ENCODE data around the gene ZIC4.

The ZIC4 gene

DNA sequence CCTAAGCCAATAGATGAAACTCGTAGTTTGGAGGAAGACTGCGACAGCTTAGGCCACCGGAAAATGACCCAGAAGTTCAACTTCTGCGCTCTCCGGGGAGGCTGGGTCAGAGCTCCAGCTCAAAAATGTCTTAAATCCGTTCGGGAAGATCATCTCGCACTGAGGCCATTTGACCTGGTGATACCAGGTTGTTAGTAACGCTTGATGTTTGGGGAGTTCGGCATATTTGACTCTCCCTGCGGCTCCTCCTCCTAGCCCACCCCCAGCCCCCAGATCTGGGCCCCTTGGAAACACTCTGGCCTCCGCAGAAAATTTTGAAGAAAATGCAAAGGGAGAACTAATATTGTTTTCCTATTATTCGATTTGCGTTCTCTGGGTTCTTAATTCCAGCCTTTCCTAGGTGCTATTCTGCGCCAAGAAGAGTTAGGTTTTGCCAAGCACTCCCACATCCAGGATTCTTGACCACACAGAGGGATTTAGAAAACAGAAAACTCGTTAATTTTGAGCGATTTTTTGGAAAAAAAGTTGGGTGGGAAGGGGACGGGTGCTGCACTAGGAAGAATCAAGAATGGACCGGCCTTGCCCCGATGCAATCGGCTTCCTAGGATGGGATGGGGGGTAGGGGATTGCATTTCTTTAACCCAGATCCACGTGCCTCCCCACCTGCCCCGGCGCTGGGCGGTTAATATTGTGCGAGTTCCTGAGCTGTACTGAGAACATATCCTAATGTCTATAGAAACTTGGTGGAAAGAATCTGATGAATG lies 50.0 kb downstream of the ZIC4 start:
- no peak for DNase-seq

DNA sequence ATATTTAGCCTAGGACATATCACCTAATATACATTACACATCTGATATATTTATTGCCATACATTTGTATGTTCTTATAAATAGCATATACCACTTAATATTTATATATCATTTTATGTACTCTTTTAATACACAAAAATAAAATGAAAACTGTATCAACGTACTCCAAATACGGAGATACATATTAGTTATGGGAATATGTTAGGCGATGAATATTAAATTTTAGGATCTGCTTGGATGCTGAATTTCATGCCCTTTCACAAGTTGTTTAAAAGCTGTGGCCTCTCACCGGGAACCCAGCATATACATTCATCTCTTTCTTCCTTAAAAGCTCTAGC lies 50.6 kb downstream of the ZIC4 start:
- no peak for DNase-seq

DNA sequence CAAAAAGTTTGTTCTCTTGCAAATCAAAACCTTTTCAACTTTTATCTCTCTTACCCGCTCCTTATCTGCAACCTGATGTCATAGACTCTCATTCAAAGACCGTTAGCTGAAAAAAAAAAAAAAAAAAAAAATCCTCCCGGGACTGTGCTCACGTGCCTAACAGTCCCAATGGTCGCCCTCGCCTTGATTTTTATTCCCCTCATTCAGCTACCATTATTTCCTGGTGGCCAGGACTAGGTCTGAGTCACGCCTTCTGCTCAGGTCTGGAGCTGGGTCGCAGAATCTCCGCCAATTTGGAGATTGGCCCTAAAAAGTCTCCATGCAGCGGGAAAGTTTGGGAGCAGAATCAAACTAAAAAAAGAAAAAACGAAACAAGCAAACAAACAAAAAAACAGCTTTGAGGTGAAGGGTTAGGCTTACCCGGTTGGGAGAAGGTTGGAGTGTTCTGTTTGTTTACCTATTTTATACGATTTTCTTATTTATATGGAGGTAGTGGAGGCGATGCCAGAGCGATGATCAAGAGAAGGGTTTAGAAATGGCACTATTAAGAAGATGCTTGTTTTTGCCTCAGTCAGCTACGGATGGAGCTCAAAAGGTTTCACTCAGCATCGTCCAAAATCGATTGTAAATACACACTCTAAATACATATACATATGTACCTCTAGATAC lies 51.1 kb downstream of the ZIC4 start:
- DNase-seq, result no peak

DNA sequence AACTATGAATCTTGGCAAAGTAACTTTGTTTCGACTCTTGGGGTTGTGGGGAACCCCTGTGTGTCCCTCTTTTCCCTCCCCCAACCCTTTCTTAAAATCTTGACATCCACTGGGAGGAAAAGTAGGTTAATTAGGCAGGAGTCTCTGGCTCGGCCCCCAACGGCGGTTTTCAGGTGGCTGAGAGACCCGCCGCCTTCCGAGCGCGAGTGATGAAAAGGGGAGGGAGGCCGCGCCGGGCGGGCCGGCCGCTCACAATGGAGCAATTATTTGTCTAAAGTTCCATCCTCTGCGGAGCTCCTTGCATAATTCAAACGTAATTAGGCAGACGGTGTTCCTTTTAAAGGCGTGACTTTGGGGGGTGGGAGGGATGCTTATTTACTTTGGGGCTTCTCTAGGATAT lies 51.7 kb downstream of the ZIC4 start:
- DNase-seq, result no peak

DNA sequence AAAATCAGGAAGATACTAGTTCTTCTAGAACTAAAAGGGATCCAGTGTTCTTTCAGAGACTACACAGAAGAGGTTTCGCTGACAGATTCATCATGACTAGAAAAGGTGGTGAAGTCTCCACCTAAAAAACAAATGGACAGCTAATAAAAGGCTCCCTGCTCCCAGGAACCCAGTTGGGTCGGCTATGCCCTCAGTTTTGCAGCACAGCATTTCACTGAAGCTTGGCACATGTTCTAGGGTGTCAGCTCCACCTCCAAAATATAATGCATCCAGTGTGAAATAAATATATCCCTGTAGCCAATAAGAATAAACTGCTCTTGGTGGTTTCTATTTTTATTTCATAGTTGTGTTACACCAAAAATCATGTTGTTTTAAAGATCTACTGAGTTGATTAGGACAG lies 55.0 kb downstream of the ZIC4 start:
- DNase-seq, result no peak

DNA sequence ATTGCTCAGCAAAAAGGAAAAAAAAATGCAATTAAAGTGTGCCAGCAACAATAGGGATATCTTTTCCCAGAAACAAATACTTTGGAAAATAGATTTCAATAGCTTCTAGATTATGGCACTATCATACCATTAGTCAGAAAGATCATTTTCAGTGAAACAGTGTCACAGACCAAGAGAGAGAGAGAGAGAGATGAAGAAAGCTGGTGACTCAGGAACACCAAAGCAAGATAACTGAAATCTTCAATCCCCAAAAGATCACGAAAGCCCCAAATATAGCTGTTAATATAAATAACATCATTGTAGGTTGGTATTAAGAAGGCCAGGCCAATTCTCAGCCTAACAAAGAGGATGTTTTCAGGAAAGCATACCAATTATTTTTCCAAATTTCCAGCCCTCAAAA lies 57.4 kb downstream of the ZIC4 start:
- DNase-seq, result no peak

DNA sequence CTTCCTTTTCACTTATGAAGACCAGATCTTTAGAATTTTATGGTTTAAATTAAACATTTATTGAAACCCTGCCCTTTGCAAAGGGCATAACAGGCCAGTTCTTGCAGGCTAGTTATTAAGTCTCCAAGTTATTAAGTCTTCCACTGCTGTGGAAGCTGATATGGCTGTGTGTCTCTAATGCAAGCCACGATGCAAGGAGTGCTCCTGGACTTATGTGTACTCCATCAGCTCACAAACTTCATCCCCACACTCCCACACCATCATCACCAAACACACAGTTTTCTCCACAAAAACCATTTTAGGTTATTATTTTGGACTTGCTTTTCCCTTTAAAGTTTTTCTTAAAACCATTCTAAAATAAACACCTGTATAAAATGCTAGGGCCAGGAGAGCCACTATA lies 62.4 kb downstream of the ZIC4 start:
- DNase-seq, result no peak

DNA sequence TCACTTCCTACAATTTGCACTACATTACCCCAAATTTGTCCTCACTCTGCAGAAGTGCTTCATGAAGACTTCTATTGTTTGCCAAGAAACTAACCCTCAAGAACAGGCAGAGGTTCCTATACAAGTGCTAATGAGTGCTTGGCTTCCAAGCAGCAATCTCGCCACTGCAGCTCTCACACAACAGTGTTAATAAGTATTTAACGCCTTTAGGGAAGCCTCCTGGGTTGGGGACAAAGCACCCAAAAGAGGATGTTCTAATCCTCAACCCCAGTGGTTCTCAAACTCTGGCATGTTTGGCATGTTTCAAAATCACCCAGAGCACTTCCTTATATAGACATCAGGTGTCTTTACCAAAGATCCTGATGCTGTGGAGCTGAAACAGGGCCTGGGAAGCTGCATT lies 64.6 kb downstream of the ZIC4 start:
- no peak for DNase-seq

DNA sequence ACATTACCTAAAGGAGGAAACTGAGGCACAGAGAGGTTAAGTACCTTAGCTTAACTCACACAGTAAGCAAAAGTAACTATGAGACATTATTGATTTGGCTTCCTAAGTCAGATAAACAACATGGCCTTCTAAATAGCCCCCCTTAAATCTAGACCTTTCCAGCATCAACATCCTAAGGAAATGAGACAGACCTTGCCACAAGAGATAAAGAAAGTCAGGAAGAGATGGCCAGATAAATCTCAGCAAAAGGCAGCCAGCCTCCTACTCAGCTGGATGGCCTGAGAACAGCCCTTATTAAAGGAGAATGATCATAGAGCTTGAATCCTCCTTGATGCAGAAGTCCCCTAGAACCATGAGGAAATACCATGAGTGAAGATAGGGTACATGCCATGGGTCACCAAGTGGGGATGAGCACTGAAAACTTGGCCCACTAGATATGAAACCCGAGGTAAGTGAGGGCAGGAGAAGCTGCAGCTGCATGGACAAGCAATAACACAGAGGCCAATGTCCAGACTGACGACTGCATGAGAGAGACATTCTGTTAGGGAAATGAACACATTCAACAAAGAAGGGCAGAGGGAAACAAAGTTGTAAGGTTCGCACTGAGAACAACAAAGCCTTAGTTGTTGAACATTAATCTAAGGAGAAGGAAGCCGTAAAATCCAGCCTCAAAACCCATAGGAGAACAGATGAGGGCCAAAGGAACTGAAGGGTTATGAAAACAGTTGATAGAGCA lies 69.6 kb downstream of the ZIC4 start:
- no peak for DNase-seq
